Measurements from ENCODE around the gene ZBTB43. TPM values are rescaled to one million over a fixed set of nuclear protein-coding genes. Genes with fewer than 3 reads are reported as not detected.

ZBTB43 gene
- total RNA-seq, 1 donor from 2014 or later, result 21.5 TPM

DNA sequence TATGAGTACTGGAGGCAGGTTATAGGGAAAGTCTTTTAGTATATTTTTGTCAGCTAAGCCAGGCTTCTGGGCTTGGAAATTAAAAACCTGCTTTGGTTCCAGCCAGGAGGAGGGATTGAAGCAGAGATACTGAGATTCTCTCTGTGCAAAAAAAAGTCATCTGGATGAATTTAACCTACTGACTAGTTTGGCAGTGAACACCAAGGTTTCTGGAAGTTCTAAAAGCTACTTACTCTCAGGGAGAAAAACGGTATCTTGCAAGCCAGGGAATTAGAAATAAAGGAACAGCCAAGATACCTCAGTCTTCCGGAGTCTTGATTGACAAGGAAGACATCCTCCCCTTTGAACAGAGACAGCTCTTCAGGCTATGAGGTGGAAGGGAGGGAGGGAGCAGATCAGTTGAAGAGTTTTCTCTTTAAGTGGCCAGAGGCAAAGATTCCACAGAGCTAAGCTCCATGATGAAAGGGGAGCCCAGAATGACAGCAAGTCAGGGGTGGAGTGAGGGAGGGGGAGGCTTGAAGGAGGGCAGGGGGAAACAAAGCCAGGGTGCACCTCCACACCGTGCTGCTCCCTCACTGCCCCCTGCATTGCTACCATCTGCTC, 47.3 kb downstream of the ZBTB43 start:
- peaks cover 40% of the 10 kb centered on the region for H3K27me3 ChIP-seq (ENCODE audit: insufficient read depth, low read length)
- peaks cover 2% of the 10 kb centered on the region for H3K9me3 Mint-ChIP-seq (ENCODE audit: unreplicated experiment)
- no peaks in the 10 kb centered on the region for H3K36me3 Mint-ChIP-seq (ENCODE audit: low read depth, unreplicated experiment)
- TF ChIP-seq, protein P1, sequence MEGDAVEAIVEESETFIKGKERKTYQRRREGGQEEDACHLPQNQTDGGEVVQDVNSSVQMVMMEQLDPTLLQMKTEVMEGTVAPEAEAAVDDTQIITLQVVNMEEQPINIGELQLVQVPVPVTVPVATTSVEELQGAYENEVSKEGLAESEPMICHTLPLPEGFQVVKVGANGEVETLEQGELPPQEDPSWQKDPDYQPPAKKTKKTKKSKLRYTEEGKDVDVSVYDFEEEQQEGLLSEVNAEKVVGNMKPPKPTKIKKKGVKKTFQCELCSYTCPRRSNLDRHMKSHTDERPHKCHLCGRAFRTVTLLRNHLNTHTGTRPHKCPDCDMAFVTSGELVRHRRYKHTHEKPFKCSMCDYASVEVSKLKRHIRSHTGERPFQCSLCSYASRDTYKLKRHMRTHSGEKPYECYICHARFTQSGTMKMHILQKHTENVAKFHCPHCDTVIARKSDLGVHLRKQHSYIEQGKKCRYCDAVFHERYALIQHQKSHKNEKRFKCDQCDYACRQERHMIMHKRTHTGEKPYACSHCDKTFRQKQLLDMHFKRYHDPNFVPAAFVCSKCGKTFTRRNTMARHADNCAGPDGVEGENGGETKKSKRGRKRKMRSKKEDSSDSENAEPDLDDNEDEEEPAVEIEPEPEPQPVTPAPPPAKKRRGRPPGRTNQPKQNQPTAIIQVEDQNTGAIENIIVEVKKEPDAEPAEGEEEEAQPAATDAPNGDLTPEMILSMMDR (IDR thresholded peaks at IDR 0.05; ENCODE audit: insufficient read depth, low read depth, low read length), result no peak
- no peak for TF ChIP-seq EZH2 (IDR thresholded peaks at IDR 0.05; ENCODE audit: insufficient read depth, low read length)
- H3K4me3 ChIP-seq (ENCODE audit: insufficient read depth, low read depth, low read length), result no peak overlapping the region
- H3K9me3 ChIP-seq (ENCODE audit: insufficient read depth, low read depth, low read length), result no peaks in the 10 kb centered on the region
- peaks cover 4% of the 10 kb centered on the region for H3K4me1 Mint-ChIP-seq (ENCODE audit: low read depth, unreplicated experiment)
- no peak overlapping the region for H3K9ac ChIP-seq (ENCODE audit: low read length)
- FAIRE-seq (no peak), DNase-seq (ENCODE audit: low read depth) (no peak)
- no peak overlapping the region for H3K27ac ChIP-seq (ENCODE audit: low read depth, low read length)
- H3K27ac Mint-ChIP-seq (ENCODE audit: unreplicated experiment), result no peak overlapping the region
- no peaks in the 10 kb centered on the region for H3K79me2 ChIP-seq (ENCODE audit: insufficient read depth, low read length)
- H4K20me1 ChIP-seq (ENCODE audit: insufficient read depth, low read length), result peaks cover 3% of the 10 kb centered on the region
- no peaks in the 10 kb centered on the region for H3K4me1 ChIP-seq (ENCODE audit: insufficient read depth, low read length)
- H3K4me3 Mint-ChIP-seq (ENCODE audit: unreplicated experiment), result no peak overlapping the region
- no peaks in the 10 kb centered on the region for H3K36me3 ChIP-seq (ENCODE audit: insufficient read depth, low read length)
- H3K4me2 ChIP-seq (ENCODE audit: low read length), result no peak overlapping the region
- H2AFZ ChIP-seq (ENCODE audit: low read depth, low read length), result no peak overlapping the region
- H3K27me3 Mint-ChIP-seq (ENCODE audit: low read depth, unreplicated experiment), result peaks cover 18% of the 10 kb centered on the region

DNA sequence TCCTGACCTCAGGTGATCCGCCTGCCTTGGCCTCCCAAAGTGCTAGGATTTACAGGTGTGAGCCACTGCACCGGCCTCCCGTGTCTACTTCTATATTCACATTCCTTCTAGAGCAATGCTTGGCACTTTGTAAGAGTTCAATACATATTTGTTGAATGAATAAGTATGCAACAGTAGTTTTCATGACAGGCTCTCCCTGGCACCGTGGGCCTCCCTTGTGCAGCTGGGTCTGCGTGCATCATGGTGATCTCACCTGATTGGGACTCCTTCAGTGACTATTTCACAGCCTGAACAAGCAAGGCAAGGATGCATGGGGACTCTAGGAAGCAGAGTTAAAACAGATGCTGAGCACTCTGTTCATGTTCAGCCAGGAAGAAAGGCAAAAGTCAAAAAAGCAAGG, 48.8 kb downstream of the ZBTB43 start:
- Mint-ChIP-seq H3K27ac (ENCODE audit: unreplicated experiment) (peak overlapping the region; percentile 84), H3K4me3 (ENCODE audit: unreplicated experiment) (peak overlapping the region; percentile 50), H3K9me3 (ENCODE audit: unreplicated experiment) (peaks cover 2% of the 10 kb centered on the region), H3K36me3 (ENCODE audit: low read depth, unreplicated experiment) (no peaks in the 10 kb centered on the region), H3K27me3 (ENCODE audit: low read depth, unreplicated experiment) (peaks cover 27% of the 10 kb centered on the region), H3K4me1 (ENCODE audit: low read depth, unreplicated experiment) (peaks cover 4% of the 10 kb centered on the region)
- Histone ChIP-seq H3K4me2 (ENCODE audit: low read length) (no peak overlapping the region), H3K9ac (ENCODE audit: low read length) (no peak overlapping the region), H4K20me1 (ENCODE audit: insufficient read depth, low read length) (peaks cover 3% of the 10 kb centered on the region), H3K36me3 (ENCODE audit: insufficient read depth, low read length) (no peaks in the 10 kb centered on the region), H3K9me3 (ENCODE audit: insufficient read depth, low read depth, low read length) (no peaks in the 10 kb centered on the region), H3K27me3 (ENCODE audit: insufficient read depth, low read length) (peaks cover 50% of the 10 kb centered on the region), H3K79me2 (ENCODE audit: insufficient read depth, low read length) (no peaks in the 10 kb centered on the region), H3K4me3 (ENCODE audit: insufficient read depth, low read depth, low read length) (no peak overlapping the region), H3K4me1 (ENCODE audit: insufficient read depth, low read length) (no peaks in the 10 kb centered on the region), H3K27ac (ENCODE audit: low read depth, low read length) (peak overlapping the region; percentile 19), H2AFZ (ENCODE audit: low read depth, low read length) (no peak overlapping the region)
- TF ChIP-seq, protein P1 (IDR thresholded peaks at IDR 0.05; ENCODE audit: insufficient read depth, low read depth, low read length), result no peak
- no peak for TF ChIP-seq EZH2 (IDR thresholded peaks at IDR 0.05; ENCODE audit: insufficient read depth, low read length)
- no peak for FAIRE-seq
- DNase-seq (ENCODE audit: low read depth), result peak; percentile 32

DNA sequence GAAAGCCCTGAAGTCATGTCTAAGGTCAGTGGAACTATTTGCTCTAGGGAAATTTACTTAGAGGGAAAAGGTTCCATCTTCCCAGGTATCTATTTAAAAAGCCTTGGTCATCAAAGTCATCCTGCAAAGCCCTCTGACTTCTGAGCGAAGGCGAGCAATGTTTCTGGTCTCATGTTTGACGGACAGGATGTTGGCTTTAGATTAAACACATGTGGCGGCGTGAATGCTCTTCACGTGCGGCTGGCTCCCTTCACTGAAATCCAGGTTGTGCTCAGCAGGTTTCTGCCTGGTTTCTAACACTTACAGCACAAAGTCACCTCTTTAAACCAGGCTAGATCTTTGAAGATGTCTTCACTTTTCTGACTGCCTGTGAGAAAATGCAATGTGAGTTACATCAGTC, 49.9 kb downstream of the ZBTB43 start:
- no peaks in the 10 kb centered on the region for H3K9me3 ChIP-seq (ENCODE audit: insufficient read depth, low read depth, low read length)
- H3K36me3 Mint-ChIP-seq (ENCODE audit: low read depth, unreplicated experiment), result no peaks in the 10 kb centered on the region
- peaks cover 3% of the 10 kb centered on the region for H4K20me1 ChIP-seq (ENCODE audit: insufficient read depth, low read length)
- no peak overlapping the region for H3K4me2 ChIP-seq (ENCODE audit: low read length)
- H3K4me3 Mint-ChIP-seq (ENCODE audit: unreplicated experiment), result no peak overlapping the region
- H3K27me3 ChIP-seq (ENCODE audit: insufficient read depth, low read length), result peaks cover 52% of the 10 kb centered on the region
- H3K27ac Mint-ChIP-seq (ENCODE audit: unreplicated experiment), result no peak overlapping the region
- TF ChIP-seq EZH2 (IDR thresholded peaks at IDR 0.05; ENCODE audit: insufficient read depth, low read length), result no peak
- TF ChIP-seq, protein P1 (IDR thresholded peaks at IDR 0.05; ENCODE audit: insufficient read depth, low read depth, low read length), result no peak
- no peak overlapping the region for H3K27ac ChIP-seq (ENCODE audit: low read depth, low read length)
- H3K4me1 ChIP-seq (ENCODE audit: insufficient read depth, low read length), result peaks cover 2% of the 10 kb centered on the region
- H2AFZ ChIP-seq (ENCODE audit: low read depth, low read length), result no peak overlapping the region
- no peaks in the 10 kb centered on the region for H3K36me3 ChIP-seq (ENCODE audit: insufficient read depth, low read length)
- H3K4me3 ChIP-seq (ENCODE audit: insufficient read depth, low read depth, low read length), result no peak overlapping the region
- no peaks in the 10 kb centered on the region for H3K79me2 ChIP-seq (ENCODE audit: insufficient read depth, low read length)
- H3K4me1 Mint-ChIP-seq (ENCODE audit: low read depth, unreplicated experiment), result peaks cover 4% of the 10 kb centered on the region
- FAIRE-seq (no peak), DNase-seq (ENCODE audit: low read depth) (no peak)
- peaks cover 2% of the 10 kb centered on the region for H3K9me3 Mint-ChIP-seq (ENCODE audit: unreplicated experiment)
- no peak overlapping the region for H3K9ac ChIP-seq (ENCODE audit: low read length)
- peaks cover 27% of the 10 kb centered on the region for H3K27me3 Mint-ChIP-seq (ENCODE audit: low read depth, unreplicated experiment)

All from astrocyte (in vitro differentiated cells and primary cell).